ENCODE data around the gene CHTOP. TPM values are rescaled to one million over a fixed set of nuclear protein-coding genes. Genes with fewer than 3 reads are reported as not detected.

CHTOP gene
- total and polyA plus RNA-seq, 2 of the 13 experiments (the other 11 are each of a cell fraction or from before 2014, with no cell fraction given) = 38.0 to 51.9 TPM

DNA sequence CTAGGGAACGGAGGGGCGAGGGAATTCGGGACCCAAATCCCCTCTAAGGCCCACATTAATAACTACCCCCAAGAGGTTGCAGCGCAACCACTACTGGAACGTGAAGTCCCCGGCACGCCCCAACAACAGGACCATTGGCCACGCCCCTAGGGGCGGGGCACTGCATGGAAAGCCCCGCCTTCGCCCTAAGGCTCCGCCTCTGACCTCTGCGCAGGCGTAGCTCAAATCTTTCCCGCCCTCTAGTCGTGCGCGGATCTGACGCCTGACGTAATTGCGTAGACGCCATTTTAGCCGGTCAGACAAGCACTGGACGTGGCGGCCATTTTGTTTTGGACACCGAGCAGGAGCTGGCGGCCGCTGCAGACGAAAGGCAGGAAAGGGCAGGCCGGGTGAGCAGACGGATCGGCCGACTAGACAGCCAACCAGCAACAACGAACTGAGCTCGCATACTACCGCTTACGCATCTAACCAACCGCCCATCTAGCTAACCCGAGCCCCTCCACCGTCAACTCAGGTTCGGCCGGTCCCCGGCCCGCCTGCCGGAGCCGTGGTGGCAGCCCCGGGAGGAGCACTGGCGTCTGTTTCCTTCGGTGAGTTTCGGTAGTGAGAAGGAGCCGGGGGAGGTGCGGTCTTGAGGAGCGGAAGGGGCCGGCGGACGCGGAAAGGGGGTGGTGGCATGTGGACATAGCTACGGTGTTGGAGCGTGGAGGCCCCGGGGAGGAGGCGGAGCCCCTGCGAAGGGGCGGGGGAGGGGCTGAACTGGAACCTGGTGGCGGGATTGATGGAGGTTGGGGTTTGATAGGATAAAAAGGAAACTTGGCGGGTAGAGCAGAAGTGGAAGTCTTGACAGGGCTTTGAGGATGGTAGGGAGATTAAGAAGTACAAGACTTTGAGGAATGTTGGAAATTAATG, at the start of gene CHTOP (continued):
- TF ChIP-seq, protein P1, sequence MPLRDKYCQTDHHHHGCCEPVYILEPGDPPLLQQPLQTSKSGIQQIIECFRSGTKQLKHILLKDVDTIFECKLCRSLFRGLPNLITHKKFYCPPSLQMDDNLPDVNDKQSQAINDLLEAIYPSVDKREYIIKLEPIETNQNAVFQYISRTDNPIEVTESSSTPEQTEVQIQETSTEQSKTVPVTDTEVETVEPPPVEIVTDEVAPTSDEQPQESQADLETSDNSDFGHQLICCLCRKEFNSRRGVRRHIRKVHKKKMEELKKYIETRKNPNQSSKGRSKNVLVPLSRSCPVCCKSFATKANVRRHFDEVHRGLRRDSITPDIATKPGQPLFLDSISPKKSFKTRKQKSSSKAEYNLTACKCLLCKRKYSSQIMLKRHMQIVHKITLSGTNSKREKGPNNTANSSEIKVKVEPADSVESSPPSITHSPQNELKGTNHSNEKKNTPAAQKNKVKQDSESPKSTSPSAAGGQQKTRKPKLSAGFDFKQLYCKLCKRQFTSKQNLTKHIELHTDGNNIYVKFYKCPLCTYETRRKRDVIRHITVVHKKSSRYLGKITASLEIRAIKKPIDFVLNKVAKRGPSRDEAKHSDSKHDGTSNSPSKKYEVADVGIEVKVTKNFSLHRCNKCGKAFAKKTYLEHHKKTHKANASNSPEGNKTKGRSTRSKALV (CRISPR knock-in tag; IDR thresholded peaks at IDR 0.05) = no peak
- TF ChIP-seq ZNF207 (IDR thresholded peaks at IDR 0.05; ENCODE audit: borderline replicate concordance) (no peak), NBN (conservative IDR thresholded peaks at IDR 0.05) (no peak), ZNF850 (CRISPR knock-in tag; conservative IDR thresholded peaks at IDR 0.05) (no peak; the same call in 1 of the 2 replicates), ZNF333 (CRISPR knock-in tag; IDR thresholded peaks at IDR 0.05; ENCODE audit: borderline replicate concordance) (no peak), PLRG1 (conservative IDR thresholded peaks at IDR 0.05) (no peak), FIP1L1 (IDR thresholded peaks at IDR 0.05; ENCODE audit: borderline replicate concordance, insufficient read depth, low read depth, low read length) (0 out of 2 replicates have a peak, but pooled peaks have one; percentile 66), CBX5 (CRISPR knock-in tag; IDR thresholded peaks at IDR 0.05; ENCODE audit: borderline replicate concordance) (0 out of 2 replicates have a peak, but pooled peaks have one; percentile 16), MAF1 (CRISPR knock-in tag; IDR thresholded peaks at IDR 0.05; ENCODE audit: borderline replicate concordance) (no peak), SMARCE1 (IDR thresholded peaks at IDR 0.05; ENCODE audit: borderline replicate concordance) (no peak), FOSL1 (CRISPR knock-in tag; IDR thresholded peaks at IDR 0.05; ENCODE audit: borderline replicate concordance) (no peak), SRF (IDR thresholded peaks at IDR 0.05; ENCODE audit: low read depth, low read length) (no peak), JUND (CRISPR knock-in tag; IDR thresholded peaks at IDR 0.05) (no peak), PAWR (CRISPR knock-in tag; IDR thresholded peaks at IDR 0.05; ENCODE audit: borderline replicate concordance) (no peak), HDAC2 (CRISPR knock-in tag; IDR thresholded peaks at IDR 0.05) (peak; percentile 70; the same call in 1 of the 2 replicates), ZNF496 (CRISPR knock-in tag; IDR thresholded peaks at IDR 0.05; ENCODE audit: insufficient replicate concordance) (no peak), PHF5A (CRISPR knock-in tag; IDR thresholded peaks at IDR 0.05; ENCODE audit: low read depth, unreplicated experiment) (peak; percentile 34)
- TF ChIP-seq, protein P2, sequence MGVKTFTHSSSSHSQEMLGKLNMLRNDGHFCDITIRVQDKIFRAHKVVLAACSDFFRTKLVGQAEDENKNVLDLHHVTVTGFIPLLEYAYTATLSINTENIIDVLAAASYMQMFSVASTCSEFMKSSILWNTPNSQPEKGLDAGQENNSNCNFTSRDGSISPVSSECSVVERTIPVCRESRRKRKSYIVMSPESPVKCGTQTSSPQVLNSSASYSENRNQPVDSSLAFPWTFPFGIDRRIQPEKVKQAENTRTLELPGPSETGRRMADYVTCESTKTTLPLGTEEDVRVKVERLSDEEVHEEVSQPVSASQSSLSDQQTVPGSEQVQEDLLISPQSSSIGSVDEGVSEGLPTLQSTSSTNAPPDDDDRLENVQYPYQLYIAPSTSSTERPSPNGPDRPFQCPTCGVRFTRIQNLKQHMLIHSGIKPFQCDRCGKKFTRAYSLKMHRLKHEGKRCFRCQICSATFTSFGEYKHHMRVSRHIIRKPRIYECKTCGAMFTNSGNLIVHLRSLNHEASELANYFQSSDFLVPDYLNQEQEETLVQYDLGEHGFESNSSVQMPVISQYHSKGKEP (CRISPR knock-in tag; IDR thresholded peaks at IDR 0.05) = peak; percentile 52; the same call in 1 of the 2 replicates
- TF ChIP-seq, protein P3, sequence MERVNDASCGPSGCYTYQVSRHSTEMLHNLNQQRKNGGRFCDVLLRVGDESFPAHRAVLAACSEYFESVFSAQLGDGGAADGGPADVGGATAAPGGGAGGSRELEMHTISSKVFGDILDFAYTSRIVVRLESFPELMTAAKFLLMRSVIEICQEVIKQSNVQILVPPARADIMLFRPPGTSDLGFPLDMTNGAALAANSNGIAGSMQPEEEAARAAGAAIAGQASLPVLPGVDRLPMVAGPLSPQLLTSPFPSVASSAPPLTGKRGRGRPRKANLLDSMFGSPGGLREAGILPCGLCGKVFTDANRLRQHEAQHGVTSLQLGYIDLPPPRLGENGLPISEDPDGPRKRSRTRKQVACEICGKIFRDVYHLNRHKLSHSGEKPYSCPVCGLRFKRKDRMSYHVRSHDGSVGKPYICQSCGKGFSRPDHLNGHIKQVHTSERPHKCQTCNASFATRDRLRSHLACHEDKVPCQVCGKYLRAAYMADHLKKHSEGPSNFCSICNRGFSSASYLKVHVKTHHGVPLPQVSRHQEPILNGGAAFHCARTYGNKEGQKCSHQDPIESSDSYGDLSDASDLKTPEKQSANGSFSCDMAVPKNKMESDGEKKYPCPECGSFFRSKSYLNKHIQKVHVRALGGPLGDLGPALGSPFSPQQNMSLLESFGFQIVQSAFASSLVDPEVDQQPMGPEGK (CRISPR knock-in tag; IDR thresholded peaks at IDR 0.05) = peak; percentile 62
- TF ChIP-seq, protein P4, sequence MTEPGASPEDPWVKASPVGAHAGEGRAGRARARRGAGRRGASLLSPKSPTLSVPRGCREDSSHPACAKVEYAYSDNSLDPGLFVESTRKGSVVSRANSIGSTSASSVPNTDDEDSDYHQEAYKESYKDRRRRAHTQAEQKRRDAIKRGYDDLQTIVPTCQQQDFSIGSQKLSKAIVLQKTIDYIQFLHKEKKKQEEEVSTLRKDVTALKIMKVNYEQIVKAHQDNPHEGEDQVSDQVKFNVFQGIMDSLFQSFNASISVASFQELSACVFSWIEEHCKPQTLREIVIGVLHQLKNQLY (CRISPR knock-in tag; IDR thresholded peaks at IDR 0.05) = peak; percentile 26; the same call in 1 of the 2 replicates
- TF ChIP-seq, protein P5, sequence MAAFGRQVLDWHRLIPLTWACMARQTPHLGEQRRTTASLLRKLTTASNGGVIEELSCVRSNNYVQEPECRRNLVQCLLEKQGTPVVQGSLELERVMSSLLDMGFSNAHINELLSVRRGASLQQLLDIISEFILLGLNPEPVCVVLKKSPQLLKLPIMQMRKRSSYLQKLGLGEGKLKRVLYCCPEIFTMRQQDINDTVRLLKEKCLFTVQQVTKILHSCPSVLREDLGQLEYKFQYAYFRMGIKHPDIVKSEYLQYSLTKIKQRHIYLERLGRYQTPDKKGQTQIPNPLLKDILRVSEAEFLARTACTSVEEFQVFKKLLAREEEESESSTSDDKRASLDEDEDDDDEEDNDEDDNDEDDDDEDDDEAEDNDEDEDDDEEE (CRISPR knock-in tag; IDR thresholded peaks at IDR 0.05) = no peak

Measured in HepG2 (cell line).